Stomach (tissue), 4 donors: Measurements from ENCODE around the gene CHAF1B.

ENCODE experiments used
- EP300 ChIP-seq: sonication (generic); formaldehyde crosslinking; IDR thresholded peaks from one replicate; pipeline ENCODE4 v1.6.1; 2017; ENCODE audit warnings: antibody characterized with exemption
- POLR2A ChIP-seq, 4 donors: fragments of 450-650 bp; IDR thresholded peaks; one replicate each; pipeline ENCODE4 v1.6.1; 2016; ENCODE audit warnings: antibody characterized with exemption in 4 of 4, control low read depth in 2 of 4, mild to moderate bottlenecking in 1 of 4, moderate library complexity in 1 of 4
- POLR2AphosphoS5 ChIP-seq, 3 donors: sonication (generic); formaldehyde crosslinking; IDR thresholded peaks; one replicate each; pipeline ENCODE4 v1.6.1; 2016; ENCODE audit warnings: antibody characterized with exemption in 3 of 3
- TF ChIP-seq, protein P1 (sequence below), 7 experiments: fragments of 450-650 bp in 4 of 7; fragments of 200-600 bp in 3 of 7; sonication (generic) in 3 of 7; IDR thresholded peaks; one replicate each; pipeline ENCODE4 v1.5.1; 2016 to 2019; ENCODE audit warnings: antibody characterized with exemption in 7 of 7, control low read depth in 2 of 7, mild to moderate bottlenecking in 1 of 7

DNA sequence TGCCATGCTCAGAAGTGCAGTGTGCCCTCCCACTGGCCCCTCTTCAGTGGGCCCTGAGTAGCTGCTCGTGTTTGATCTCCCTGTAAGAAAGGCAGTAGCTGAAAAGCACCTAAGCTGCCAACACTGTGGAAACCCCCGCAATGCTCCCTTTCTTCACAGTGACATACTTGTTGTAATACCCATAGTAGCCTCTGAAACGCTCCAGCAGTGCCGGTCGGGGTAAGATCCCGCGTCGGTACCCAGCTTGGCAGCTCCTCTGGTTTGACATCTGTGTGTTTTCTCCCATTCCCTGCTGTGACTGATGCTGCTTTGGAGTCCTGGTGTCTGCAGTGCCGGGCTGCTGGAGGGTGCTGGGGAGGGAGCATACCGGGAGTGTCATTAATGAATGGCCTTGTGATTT lies 3.6 kb downstream of the CHAF1B start:
- TF ChIP-seq POLR2AphosphoS5 (IDR thresholded peaks at IDR 0.05): no peak
- TF ChIP-seq, protein P1, sequence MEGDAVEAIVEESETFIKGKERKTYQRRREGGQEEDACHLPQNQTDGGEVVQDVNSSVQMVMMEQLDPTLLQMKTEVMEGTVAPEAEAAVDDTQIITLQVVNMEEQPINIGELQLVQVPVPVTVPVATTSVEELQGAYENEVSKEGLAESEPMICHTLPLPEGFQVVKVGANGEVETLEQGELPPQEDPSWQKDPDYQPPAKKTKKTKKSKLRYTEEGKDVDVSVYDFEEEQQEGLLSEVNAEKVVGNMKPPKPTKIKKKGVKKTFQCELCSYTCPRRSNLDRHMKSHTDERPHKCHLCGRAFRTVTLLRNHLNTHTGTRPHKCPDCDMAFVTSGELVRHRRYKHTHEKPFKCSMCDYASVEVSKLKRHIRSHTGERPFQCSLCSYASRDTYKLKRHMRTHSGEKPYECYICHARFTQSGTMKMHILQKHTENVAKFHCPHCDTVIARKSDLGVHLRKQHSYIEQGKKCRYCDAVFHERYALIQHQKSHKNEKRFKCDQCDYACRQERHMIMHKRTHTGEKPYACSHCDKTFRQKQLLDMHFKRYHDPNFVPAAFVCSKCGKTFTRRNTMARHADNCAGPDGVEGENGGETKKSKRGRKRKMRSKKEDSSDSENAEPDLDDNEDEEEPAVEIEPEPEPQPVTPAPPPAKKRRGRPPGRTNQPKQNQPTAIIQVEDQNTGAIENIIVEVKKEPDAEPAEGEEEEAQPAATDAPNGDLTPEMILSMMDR (IDR thresholded peaks at IDR 0.05): no peak
- TF ChIP-seq EP300: no peak
- TF ChIP-seq POLR2A (IDR thresholded peaks at IDR 0.05): no peak
